HCT116 (cell line): ENCODE data around the gene PTRHD1. TPM values are rescaled to one million over a fixed set of nuclear protein-coding genes. Genes with fewer than 3 reads are reported as not detected.
"Not testable (repeated sequence)": the region's sequence is repeated elsewhere in the genome, so short reads cannot be mapped to it uniquely, and the experiment has no call there.

Experiments
- ATAC-seq: fragments of 200-7000 bp; cut with Tn5 transposase; 2 replicates; pipeline ENCODE4 v1.9.1; 2020; ENCODE audit warnings: mild to moderate bottlenecking, moderate library complexity
- BruUV-seq: library from RNA; stranded (reverse); fragments of 400-500 nt; replicated peaks from 2 replicates; lab custom pipeline; 2021; lab: Mats Ljungman, UMichigan
- CTCF ChIA-PET: fragments of 300-600 bp; sonication (Branson Sonifier 250); formaldehyde crosslinking; loops from one replicate; lab custom pipeline; 2021; ENCODE audit warnings: antibody characterized with exemption; lab: Charles Lee
- POLR2A ChIA-PET: fragments of 300-600, 350-600 bp; sonication (Branson Sonifier 250); formaldehyde crosslinking; loops from one replicate; lab custom pipeline; 2021; ENCODE audit warnings: antibody characterized with exemption; lab: Charles Lee
- RAD21 ChIA-PET, 2 experiments: fragments of 300-600 bp; sonication (Branson Sonifier 250); formaldehyde crosslinking; loops; one replicate each; lab custom pipeline; 2023; ENCODE audit warnings: low total read pairs in 2 of 2; ENCODE audit not compliant: uncharacterized antibody in 2 of 2, unreplicated experiment in 2 of 2, low non-redundant PET in 1 of 2; lab: Charles Lee
- DNase-seq: peaks from one replicate; pipeline ENCODE4 v3.0.0-alpha.2; 2010; ENCODE audit warnings: low read depth, low spot score
- H2AFZ ChIP-seq: fragments of 200-600 bp; shearing (Covaris generic), sonication (generic); 2 replicates; pipeline ENCODE4 v1.6.1; 2017; ENCODE audit warnings: low read depth, mixed run types, mixed read lengths, antibody characterized with exemption, low read length; ENCODE audit not compliant: poor library complexity, severe bottlenecking
- H3K27ac ChIP-seq: 2 replicates; pipeline ENCODE4 v1.5.1; 2012; ENCODE audit warnings: low read depth, low read length
- H3K27me3 ChIP-seq: fragments of 200-600 bp; sonication (generic); 2 replicates; pipeline ENCODE4 v1.6.1; 2016; ENCODE audit warnings: mixed run types, low read length, mixed read lengths; ENCODE audit not compliant: insufficient read depth
- H3K36me3 ChIP-seq, 2 experiments: fragments of 200-500 bp in 1 of 2; fragments of 200-600 bp in 1 of 2; sonication (Bioruptor generic) in 1 of 2; sonication (generic) in 1 of 2; 2 replicates each; pipeline versions ENCODE4 v1.5.1 to v1.6.1; 2014 to 2016; ENCODE audit warnings: low read length in 2 of 2, inconsistent platforms in 1 of 2, mixed read lengths in 1 of 2, mixed run types in 1 of 2; ENCODE audit not compliant: insufficient read depth in 2 of 2, control insufficient read depth in 1 of 2
- H3K4me1 ChIP-seq, 2 experiments: fragments of 200-600 bp in 1 of 2; sonication (generic) in 1 of 2; 2 replicates each; pipeline versions ENCODE4 v1.5.1 to v1.6.1; 2012 to 2017; ENCODE audit warnings: low read length in 2 of 2, inconsistent platforms in 1 of 2, mild to moderate bottlenecking in 1 of 2, mixed read lengths in 1 of 2, mixed run types in 1 of 2, moderate library complexity in 1 of 2; ENCODE audit not compliant: insufficient read depth in 2 of 2, control insufficient read depth in 1 of 2
- H3K4me2 ChIP-seq: fragments of 200-600 bp; sonication (generic); 2 replicates; pipeline ENCODE4 v1.6.1; 2017; ENCODE audit warnings: mixed run types, low read length, mixed read lengths
- H3K4me3 ChIP-seq, 2 experiments: fragments of 200-600 bp in 1 of 2; sonication (generic) in 1 of 2; replicated peaks in 1 of 2; 2 replicates each; pipeline ENCODE4 v1.5.1; 2011 to 2016; ENCODE audit warnings: low read length in 2 of 2, control low read depth in 1 of 2, low read depth in 1 of 2, mild to moderate bottlenecking in 1 of 2, mixed read lengths in 1 of 2, mixed run types in 1 of 2
- H3K79me2 ChIP-seq: fragments of 200-600 bp; sonication (generic); 2 replicates; pipeline ENCODE4 v1.6.1; 2017; ENCODE audit warnings: mild to moderate bottlenecking, mixed run types, low read length, moderate library complexity, mixed read lengths; ENCODE audit not compliant: insufficient read depth
- H3K9ac ChIP-seq: fragments of 200-600 bp; sonication (generic); 2 replicates; pipeline ENCODE4 v1.6.1; 2016; ENCODE audit warnings: low read length, mixed read lengths
- H3K9me2 ChIP-seq: fragments of 200-600 bp; sonication (generic), shearing (Covaris generic); 2 replicates; pipeline ENCODE4 v1.6.1; 2017; ENCODE audit warnings: mixed run types, mild to moderate bottlenecking, moderate library complexity; ENCODE audit not compliant: insufficient read depth
- H3K9me3 ChIP-seq, 2 experiments: fragments of 200-500 bp in 1 of 2; fragments of 200-600 bp in 1 of 2; sonication (Bioruptor generic) in 1 of 2; sonication (generic) in 1 of 2; 2 replicates each; pipeline ENCODE4 v1.6.1; 2014 to 2017; ENCODE audit warnings: low read length in 2 of 2, mixed read lengths in 2 of 2, inconsistent platforms in 1 of 2, low read depth in 1 of 2, mild to moderate bottlenecking in 1 of 2, mixed run types in 1 of 2, moderate library complexity in 1 of 2; ENCODE audit not compliant: control insufficient read depth in 1 of 2, insufficient read depth in 1 of 2
- H4K20me1 ChIP-seq: fragments of 200-600 bp; sonication (generic), shearing (Covaris generic); 2 replicates; pipeline ENCODE4 v1.6.1; 2017; ENCODE audit warnings: mixed run types, mild to moderate bottlenecking, moderate library complexity; ENCODE audit not compliant: insufficient read depth
- ZFX ChIP-seq: fragments of 450-650 bp; IDR thresholded peaks from 2 replicates; pipeline ENCODE4 v1.6.1; 2017
- intact Hi-C: fragments of 100-400 bp; cut with micrococcal nuclease; formaldehyde crosslinking; loops from 2 replicates; pipeline ENCODE4 v1.10.0; 2022
- total RNA-seq: library from RNA; stranded (reverse); gene quantifications from one replicate; pipeline ENCODE4 v1.2.1, GENCODE V29; 2021; ENCODE audit not compliant: unreplicated experiment

The PTRHD1 gene
- total RNA-seq, 1 experiment from 2014 or later, result 24.3 TPM

- H3K4me2 ChIP-seq, H3K9me3 ChIP-seq, CTCF ChIA-PET, DNase-seq, H3K9ac ChIP-seq, ATAC-seq, H2AFZ ChIP-seq, H3K4me3 ChIP-seq, H3K4me1 ChIP-seq, RAD21 ChIA-PET, H3K9me2 ChIP-seq, POLR2A ChIA-PET, intact Hi-C loops, H3K27me3 ChIP-seq, H4K20me1 ChIP-seq, BruUV-seq, H3K27ac ChIP-seq: not testable (repeated sequence)
- peaks cover 8 to 26% of the 10 kb centered on the region in 2 experiments; a peak in 3 of 4 replicates for H3K36me3 ChIP-seq
- H3K79me2 ChIP-seq, result peaks cover 51% of the 10 kb centered on the region
Measured at GRCh38 chr2:24800487-24800886, 7.3 kb upstream of the PTRHD1 start.

GRCh38 chr2:24797644-24798043 is 4.5 kb upstream of the PTRHD1 start:
- H3K27ac ChIP-seq, result no peak overlapping the region
- POLR2A ChIA-PET, result no interaction called here
- peaks cover 8 to 31% of the 10 kb centered on the region in 2 experiments; a peak in 3 of 4 replicates for H3K36me3 ChIP-seq
- H3K4me3 ChIP-seq, result no peak overlapping the region
- peaks cover 73% of the 10 kb centered on the region for H3K79me2 ChIP-seq
- no peak overlapping the region for H3K9ac ChIP-seq
- no peaks in the 10 kb centered on the region for H3K27me3 ChIP-seq
- peaks cover 0 to 12% of the 10 kb centered on the region in 2 experiments; a peak in 3 of 4 replicates for H3K4me1 ChIP-seq
- intact Hi-C loops, result no loop called here
- H2AFZ ChIP-seq, result no peak overlapping the region
- DNase-seq (no peak), ATAC-seq (no peak)
- BruUV-seq, result no TSS peak
- H3K9me3 ChIP-seq, result no peaks in the 10 kb centered on the region
- no peaks in the 10 kb centered on the region for H3K9me2 ChIP-seq
- H3K4me2 ChIP-seq, result no peak overlapping the region
- no peaks in the 10 kb centered on the region for H4K20me1 ChIP-seq
- TF ChIP-seq ZFX, result no peak
- RAD21 ChIA-PET, result no interaction called here
- CTCF ChIA-PET, result no interaction called here
